DND-41 (cell line): Measurements from ENCODE around the gene CCNJL.

ENCODE experiments used
- EZH2 ChIP-seq: IDR thresholded peaks from 3 replicates; pipeline ENCODE4 v1.6.1; 2012; ENCODE audit warnings: borderline replicate concordance, low read depth, mild to moderate bottlenecking, moderate library complexity, low read length, inconsistent platforms; ENCODE audit not compliant: severe bottlenecking
- TF ChIP-seq, protein P1 (sequence below): IDR thresholded peaks from 2 replicates; pipeline ENCODE4 v1.5.1; 2012; ENCODE audit warnings: borderline replicate concordance, low read length, moderate library complexity, mild to moderate bottlenecking; ENCODE audit not compliant: poor library complexity, severe bottlenecking; ENCODE audit errors: extremely low read depth

DNA sequence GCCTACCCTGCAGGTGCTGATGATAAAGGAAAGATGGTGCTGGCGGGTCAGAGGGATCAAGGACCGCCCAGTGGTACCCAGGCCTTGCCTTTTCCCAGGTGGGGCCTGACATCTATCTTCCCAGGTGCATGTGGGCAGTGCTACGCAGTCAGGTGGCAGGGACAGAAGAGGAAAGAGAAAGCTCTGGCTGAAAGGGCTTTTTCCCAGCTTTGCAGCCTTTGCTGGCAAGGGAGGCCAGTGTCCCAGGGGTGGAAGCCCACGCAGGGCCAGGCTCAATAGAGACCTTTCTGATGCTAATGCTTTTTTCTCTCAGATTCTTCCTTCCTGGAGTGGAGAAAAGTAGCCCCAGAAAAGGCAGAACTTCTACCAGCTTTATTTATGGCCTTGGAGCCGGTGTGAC lies 46.3 kb downstream of the CCNJL start:
- TF ChIP-seq, protein P1, sequence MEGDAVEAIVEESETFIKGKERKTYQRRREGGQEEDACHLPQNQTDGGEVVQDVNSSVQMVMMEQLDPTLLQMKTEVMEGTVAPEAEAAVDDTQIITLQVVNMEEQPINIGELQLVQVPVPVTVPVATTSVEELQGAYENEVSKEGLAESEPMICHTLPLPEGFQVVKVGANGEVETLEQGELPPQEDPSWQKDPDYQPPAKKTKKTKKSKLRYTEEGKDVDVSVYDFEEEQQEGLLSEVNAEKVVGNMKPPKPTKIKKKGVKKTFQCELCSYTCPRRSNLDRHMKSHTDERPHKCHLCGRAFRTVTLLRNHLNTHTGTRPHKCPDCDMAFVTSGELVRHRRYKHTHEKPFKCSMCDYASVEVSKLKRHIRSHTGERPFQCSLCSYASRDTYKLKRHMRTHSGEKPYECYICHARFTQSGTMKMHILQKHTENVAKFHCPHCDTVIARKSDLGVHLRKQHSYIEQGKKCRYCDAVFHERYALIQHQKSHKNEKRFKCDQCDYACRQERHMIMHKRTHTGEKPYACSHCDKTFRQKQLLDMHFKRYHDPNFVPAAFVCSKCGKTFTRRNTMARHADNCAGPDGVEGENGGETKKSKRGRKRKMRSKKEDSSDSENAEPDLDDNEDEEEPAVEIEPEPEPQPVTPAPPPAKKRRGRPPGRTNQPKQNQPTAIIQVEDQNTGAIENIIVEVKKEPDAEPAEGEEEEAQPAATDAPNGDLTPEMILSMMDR: no peak
- TF ChIP-seq EZH2: no peak
